SU-DHL-6 (cell line): ENCODE results near the gene CIB1.

ENCODE experiments used
- H2AFZ ChIP-seq: fragments of 200-600 bp; sonication (generic); 2 replicates; pipeline ENCODE4 v1.6.1; 2014; ENCODE audit warnings: low read depth, mild to moderate bottlenecking, moderate library complexity, mixed read lengths, antibody characterized with exemption, low read length; ENCODE audit not compliant: severe bottlenecking
- H3F3A ChIP-seq: fragments of 200-600 bp; shearing (Covaris generic); 2 replicates; pipeline ENCODE4 v1.6.0; 2016; ENCODE audit warnings: antibody characterized with exemption, mild to moderate bottlenecking; ENCODE audit not compliant: insufficient read depth
- H3K27ac ChIP-seq: fragments of 200-600 bp; sonication (generic); 2 replicates; pipeline ENCODE4 v1.5.1; 2016; ENCODE audit warnings: low read depth, mild to moderate bottlenecking, low read length, moderate library complexity, mixed read lengths
- H3K27me3 ChIP-seq: fragments of 200-600 bp; sonication (generic), shearing (Covaris generic); 2 replicates; pipeline ENCODE4 v1.6.0; 2014; ENCODE audit warnings: mild to moderate bottlenecking, low read length
- H3K36me3 ChIP-seq: fragments of 200-600 bp; sonication (generic); 2 replicates; pipeline ENCODE4 v1.6.1; 2014; ENCODE audit warnings: mild to moderate bottlenecking, low read length, mixed read lengths
- H3K4me2 ChIP-seq: fragments of 300-600, 200-600 bp; shearing (Covaris generic), sonication (generic); 2 replicates; pipeline ENCODE4 v1.6.0; 2014; ENCODE audit warnings: low read length, low read depth, mild to moderate bottlenecking; ENCODE audit not compliant: poor library complexity, severe bottlenecking
- H3K4me3 ChIP-seq: fragments of 200-600 bp; sonication (generic); 2 replicates; pipeline ENCODE4 v1.5.1; 2014; ENCODE audit warnings: antibody characterized with exemption, low read length, mild to moderate bottlenecking, mixed read lengths; ENCODE audit not compliant: insufficient read depth, poor library complexity, severe bottlenecking
- H3K79me2 ChIP-seq: fragments of 200-600 bp; sonication (generic); 2 replicates; pipeline ENCODE4 v1.6.1; 2014; ENCODE audit warnings: mild to moderate bottlenecking, low read length, moderate library complexity; ENCODE audit not compliant: insufficient read depth
- H3K9ac ChIP-seq: fragments of 200-600 bp; sonication (generic); 2 replicates; pipeline ENCODE4 v1.7.0; 2014; ENCODE audit warnings: mild to moderate bottlenecking, low read length
- H3K9me2 ChIP-seq: fragments of 200-600 bp; sonication (generic); replicated peaks from 2 replicates; pipeline ENCODE4 v1.6.1; 2014; ENCODE audit warnings: low read length; ENCODE audit not compliant: insufficient read depth
- H3K9me3 ChIP-seq: fragments of 200-600 bp; sonication (generic); 2 replicates; pipeline ENCODE4 v1.6.1; 2014; ENCODE audit warnings: low read length, mixed read lengths; ENCODE audit not compliant: insufficient read depth
- H4K20me1 ChIP-seq: fragments of 200-600 bp; sonication (generic); 2 replicates; pipeline ENCODE4 v1.6.1; 2014; ENCODE audit warnings: low read depth, mild to moderate bottlenecking, antibody characterized with exemption, low read length, moderate library complexity, mixed read lengths
- EZH2phosphoT487 ChIP-seq: fragments of 200-600 bp; sonication (generic), shearing (Covaris generic); conservative IDR thresholded peaks from 2 replicates; pipeline ENCODE4 v1.6.1; 2018; ENCODE audit warnings: mild to moderate bottlenecking, antibody characterized with exemption, low read length, moderate library complexity, mixed read lengths
- TF ChIP-seq, protein P1 (sequence below): fragments of 200-600 bp; sonication (generic); IDR thresholded peaks from one replicate; pipeline ENCODE4 v1.5.1; 2017; ENCODE audit warnings: antibody characterized with exemption, mild to moderate bottlenecking, low read length, moderate library complexity; ENCODE audit not compliant: insufficient read depth, poor library complexity, severe bottlenecking

The CIB1 gene

DNA sequence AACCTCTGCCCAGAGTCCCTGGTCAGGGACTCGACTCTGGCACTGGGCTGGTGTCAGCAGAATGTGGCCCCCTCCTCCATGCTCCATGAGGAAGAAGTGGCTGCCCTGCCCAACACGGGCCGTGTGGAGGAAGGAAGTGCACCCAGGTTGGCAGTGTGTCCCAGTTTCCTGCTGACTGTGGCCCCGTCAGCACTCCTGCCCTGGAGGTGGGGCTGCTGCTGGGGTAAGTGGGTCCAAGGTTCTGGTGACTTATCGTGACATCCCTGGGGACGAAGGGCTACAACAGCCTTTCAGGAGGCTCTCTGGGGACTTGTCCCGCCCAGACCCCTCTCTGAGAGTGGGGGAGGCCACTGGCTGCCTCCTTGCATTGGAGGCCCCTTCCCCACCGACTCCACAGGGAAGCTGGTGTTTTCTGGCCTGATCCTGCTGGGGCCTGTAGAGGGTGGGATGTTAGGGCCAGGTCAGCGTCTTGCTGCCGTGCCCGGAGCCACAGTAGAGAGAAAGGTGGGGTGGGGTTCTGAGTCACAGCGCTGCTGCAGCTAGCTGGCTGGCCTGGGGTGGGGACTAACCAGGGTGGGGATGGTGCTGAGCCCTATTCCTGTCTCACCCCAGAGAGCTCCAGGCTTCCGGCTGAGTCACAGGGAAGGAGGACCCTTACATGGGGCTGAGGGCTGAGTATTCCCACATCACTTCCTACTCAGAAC, 22.1 kb downstream of the CIB1 start:
- H3K79me2 ChIP-seq = no peaks in the 10 kb centered on the region
- no peak overlapping the region for H3K4me2 ChIP-seq
- H3K9ac ChIP-seq = no peak overlapping the region
- no peaks in the 10 kb centered on the region for H3K9me2 ChIP-seq
- no peaks in the 10 kb centered on the region for H4K20me1 ChIP-seq
- H3K27me3 ChIP-seq = no peaks in the 10 kb centered on the region
- H3F3A ChIP-seq = no peaks in the 10 kb centered on the region
- no peaks in the 10 kb centered on the region for H3K9me3 ChIP-seq
- TF ChIP-seq EZH2phosphoT487 = no peak
- TF ChIP-seq, protein P1, sequence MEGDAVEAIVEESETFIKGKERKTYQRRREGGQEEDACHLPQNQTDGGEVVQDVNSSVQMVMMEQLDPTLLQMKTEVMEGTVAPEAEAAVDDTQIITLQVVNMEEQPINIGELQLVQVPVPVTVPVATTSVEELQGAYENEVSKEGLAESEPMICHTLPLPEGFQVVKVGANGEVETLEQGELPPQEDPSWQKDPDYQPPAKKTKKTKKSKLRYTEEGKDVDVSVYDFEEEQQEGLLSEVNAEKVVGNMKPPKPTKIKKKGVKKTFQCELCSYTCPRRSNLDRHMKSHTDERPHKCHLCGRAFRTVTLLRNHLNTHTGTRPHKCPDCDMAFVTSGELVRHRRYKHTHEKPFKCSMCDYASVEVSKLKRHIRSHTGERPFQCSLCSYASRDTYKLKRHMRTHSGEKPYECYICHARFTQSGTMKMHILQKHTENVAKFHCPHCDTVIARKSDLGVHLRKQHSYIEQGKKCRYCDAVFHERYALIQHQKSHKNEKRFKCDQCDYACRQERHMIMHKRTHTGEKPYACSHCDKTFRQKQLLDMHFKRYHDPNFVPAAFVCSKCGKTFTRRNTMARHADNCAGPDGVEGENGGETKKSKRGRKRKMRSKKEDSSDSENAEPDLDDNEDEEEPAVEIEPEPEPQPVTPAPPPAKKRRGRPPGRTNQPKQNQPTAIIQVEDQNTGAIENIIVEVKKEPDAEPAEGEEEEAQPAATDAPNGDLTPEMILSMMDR = no peak
- no peak overlapping the region for H2AFZ ChIP-seq
- H3K27ac ChIP-seq = no peak overlapping the region
- H3K4me3 ChIP-seq = no peak overlapping the region
- no peaks in the 10 kb centered on the region for H3K36me3 ChIP-seq

- Histone ChIP-seq H3F3A (no peaks in the 10 kb centered on the region), H3K4me3 (no peak overlapping the region), H3K36me3 (no peaks in the 10 kb centered on the region), H3K9me2 (no peaks in the 10 kb centered on the region), H3K79me2 (no peaks in the 10 kb centered on the region), H2AFZ (no peak overlapping the region), H3K9ac (no peak overlapping the region), H3K9me3 (no peaks in the 10 kb centered on the region), H3K27me3 (no peaks in the 10 kb centered on the region), H3K27ac (no peak overlapping the region), H4K20me1 (no peaks in the 10 kb centered on the region), H3K4me2 (no peak overlapping the region)
- TF ChIP-seq EZH2phosphoT487 = no peak
- TF ChIP-seq, protein P1 = no peak
Observed at GRCh38 chr15:90211009-90211408, 22.7 kb downstream of the CIB1 start.

DNA sequence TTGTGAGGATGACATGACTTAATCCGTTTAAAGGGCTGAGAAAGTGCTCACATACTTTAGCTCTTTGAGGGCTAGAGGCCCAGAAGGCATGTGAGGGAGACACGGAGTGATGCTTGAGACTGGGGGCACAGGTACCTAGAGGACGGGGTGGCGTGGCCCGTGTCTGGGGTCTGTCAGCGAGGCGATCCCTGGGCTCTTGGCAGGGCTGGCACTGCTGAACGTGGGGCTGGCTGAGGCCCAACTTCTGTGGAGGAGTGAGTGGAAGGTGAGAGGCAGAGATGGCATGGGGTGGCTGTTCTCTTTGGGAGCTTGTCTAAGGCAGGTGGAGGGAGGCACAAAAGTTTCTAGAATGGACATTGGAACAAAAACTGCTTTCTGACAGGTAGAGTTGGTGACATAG, 23.1 kb downstream of the CIB1 start:
- Histone ChIP-seq H4K20me1 (no peaks in the 10 kb centered on the region), H3F3A (no peaks in the 10 kb centered on the region), H3K79me2 (no peaks in the 10 kb centered on the region), H3K36me3 (no peaks in the 10 kb centered on the region), H3K4me3 (no peak overlapping the region), H3K9me3 (no peaks in the 10 kb centered on the region), H3K27me3 (no peaks in the 10 kb centered on the region), H3K9ac (no peak overlapping the region), H2AFZ (no peak overlapping the region), H3K9me2 (no peaks in the 10 kb centered on the region), H3K27ac (no peak overlapping the region), H3K4me2 (no peak overlapping the region)
- no peak for TF ChIP-seq EZH2phosphoT487
- TF ChIP-seq, protein P1 = no peak
